ENCODE data around the gene ZIC5. TPM values are rescaled to one million over a fixed set of nuclear protein-coding genes. Genes with fewer than 3 reads are reported as not detected.

Gene ZIC5
- polyA plus RNA-seq, 1 donor from 2014 or later = 0.94 TPM

DNA sequence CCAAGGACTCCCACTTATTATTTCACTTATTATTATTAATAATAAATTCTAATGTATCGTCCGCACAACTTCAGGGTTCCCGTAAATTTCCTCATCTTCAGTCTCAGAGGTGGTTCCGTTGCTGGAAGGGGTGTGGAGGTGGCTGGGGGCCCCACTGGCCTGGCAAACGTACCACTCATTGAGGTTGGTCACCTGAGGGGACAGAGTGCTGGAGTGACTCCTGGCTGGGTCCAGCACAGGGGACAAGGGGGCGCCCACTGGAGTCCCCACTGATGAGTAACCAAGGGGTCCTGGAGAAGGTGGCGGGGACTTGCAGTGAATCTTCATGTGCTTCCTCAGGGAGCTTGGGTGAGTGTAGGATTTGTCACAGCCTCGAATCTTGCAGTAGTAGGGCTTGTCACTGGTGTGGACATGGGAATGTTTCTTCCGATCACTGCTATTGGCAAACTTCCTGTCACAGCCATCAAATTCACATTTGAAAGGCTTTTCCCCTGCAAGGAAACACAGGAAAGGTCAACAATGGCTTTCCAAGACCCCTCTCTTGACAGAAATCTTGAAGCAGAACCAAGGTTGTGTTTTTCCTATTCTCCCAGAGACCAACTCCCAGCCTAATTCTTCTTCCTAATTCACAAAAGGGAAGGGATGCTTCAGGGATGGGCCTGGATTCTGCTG lies 6.1 kb downstream of the ZIC5 start:
- Histone ChIP-seq H3K9me3 (ENCODE audit: low read length) (no peaks in the 10 kb centered on the region), H3K9me2 (ENCODE audit: insufficient read depth, low read length) (no peaks in the 10 kb centered on the region), H3K4me3 (ENCODE audit: low read length) (no peak overlapping the region), H3K79me2 (replicated peaks; ENCODE audit: insufficient read depth, low read length) (peaks cover 84% of the 10 kb centered on the region), H3K27ac (ENCODE audit: low read length) (no peak overlapping the region), H3F3A (ENCODE audit: insufficient read depth, low read length, poor library complexity, severe bottlenecking) (peaks cover 5% of the 10 kb centered on the region), H3K36me3 (ENCODE audit: insufficient read depth, low read length) (no peaks in the 10 kb centered on the region), H3K4me2 (ENCODE audit: low read length) (no peak overlapping the region), H3K9ac (ENCODE audit: low read length) (no peak overlapping the region), H2AFZ (ENCODE audit: low read depth, low read length) (no peak overlapping the region), H3K27me3 (ENCODE audit: insufficient read depth, low read depth, low read length) (peaks cover 66% of the 10 kb centered on the region), H4K20me1 (ENCODE audit: insufficient read depth) (no peaks in the 10 kb centered on the region)
- TF ChIP-seq, protein P1, sequence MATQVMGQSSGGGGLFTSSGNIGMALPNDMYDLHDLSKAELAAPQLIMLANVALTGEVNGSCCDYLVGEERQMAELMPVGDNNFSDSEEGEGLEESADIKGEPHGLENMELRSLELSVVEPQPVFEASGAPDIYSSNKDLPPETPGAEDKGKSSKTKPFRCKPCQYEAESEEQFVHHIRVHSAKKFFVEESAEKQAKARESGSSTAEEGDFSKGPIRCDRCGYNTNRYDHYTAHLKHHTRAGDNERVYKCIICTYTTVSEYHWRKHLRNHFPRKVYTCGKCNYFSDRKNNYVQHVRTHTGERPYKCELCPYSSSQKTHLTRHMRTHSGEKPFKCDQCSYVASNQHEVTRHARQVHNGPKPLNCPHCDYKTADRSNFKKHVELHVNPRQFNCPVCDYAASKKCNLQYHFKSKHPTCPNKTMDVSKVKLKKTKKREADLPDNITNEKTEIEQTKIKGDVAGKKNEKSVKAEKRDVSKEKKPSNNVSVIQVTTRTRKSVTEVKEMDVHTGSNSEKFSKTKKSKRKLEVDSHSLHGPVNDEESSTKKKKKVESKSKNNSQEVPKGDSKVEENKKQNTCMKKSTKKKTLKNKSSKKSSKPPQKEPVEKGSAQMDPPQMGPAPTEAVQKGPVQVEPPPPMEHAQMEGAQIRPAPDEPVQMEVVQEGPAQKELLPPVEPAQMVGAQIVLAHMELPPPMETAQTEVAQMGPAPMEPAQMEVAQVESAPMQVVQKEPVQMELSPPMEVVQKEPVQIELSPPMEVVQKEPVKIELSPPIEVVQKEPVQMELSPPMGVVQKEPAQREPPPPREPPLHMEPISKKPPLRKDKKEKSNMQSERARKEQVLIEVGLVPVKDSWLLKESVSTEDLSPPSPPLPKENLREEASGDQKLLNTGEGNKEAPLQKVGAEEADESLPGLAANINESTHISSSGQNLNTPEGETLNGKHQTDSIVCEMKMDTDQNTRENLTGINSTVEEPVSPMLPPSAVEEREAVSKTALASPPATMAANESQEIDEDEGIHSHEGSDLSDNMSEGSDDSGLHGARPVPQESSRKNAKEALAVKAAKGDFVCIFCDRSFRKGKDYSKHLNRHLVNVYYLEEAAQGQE (IDR thresholded peaks at IDR 0.05; ENCODE audit: borderline replicate concordance) = no peak
- no peak for TF ChIP-seq EP300 (conservative IDR thresholded peaks at IDR 0.05; ENCODE audit: poor library complexity, severe bottlenecking)
- TF ChIP-seq POLR2AphosphoS5 (IDR thresholded peaks at IDR 0.05) = no peak
- no peak for TF ChIP-seq RAD21 (conservative IDR thresholded peaks at IDR 0.05)
- TF ChIP-seq TAF1 (IDR thresholded peaks at IDR 0.05; ENCODE audit: low read depth) = no peak
- TF ChIP-seq, protein P2, sequence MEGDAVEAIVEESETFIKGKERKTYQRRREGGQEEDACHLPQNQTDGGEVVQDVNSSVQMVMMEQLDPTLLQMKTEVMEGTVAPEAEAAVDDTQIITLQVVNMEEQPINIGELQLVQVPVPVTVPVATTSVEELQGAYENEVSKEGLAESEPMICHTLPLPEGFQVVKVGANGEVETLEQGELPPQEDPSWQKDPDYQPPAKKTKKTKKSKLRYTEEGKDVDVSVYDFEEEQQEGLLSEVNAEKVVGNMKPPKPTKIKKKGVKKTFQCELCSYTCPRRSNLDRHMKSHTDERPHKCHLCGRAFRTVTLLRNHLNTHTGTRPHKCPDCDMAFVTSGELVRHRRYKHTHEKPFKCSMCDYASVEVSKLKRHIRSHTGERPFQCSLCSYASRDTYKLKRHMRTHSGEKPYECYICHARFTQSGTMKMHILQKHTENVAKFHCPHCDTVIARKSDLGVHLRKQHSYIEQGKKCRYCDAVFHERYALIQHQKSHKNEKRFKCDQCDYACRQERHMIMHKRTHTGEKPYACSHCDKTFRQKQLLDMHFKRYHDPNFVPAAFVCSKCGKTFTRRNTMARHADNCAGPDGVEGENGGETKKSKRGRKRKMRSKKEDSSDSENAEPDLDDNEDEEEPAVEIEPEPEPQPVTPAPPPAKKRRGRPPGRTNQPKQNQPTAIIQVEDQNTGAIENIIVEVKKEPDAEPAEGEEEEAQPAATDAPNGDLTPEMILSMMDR (IDR thresholded peaks at IDR 0.05; ENCODE audit: poor library complexity, severe bottlenecking) = no peak
- TF ChIP-seq MXI1 (conservative IDR thresholded peaks at IDR 0.05; ENCODE audit: poor library complexity, severe bottlenecking) = no peak
- TF ChIP-seq SMC3 (conservative IDR thresholded peaks at IDR 0.05; ENCODE audit: poor library complexity) = no peak
- no peak for TF ChIP-seq EZH2 (IDR thresholded peaks at IDR 0.05; ENCODE audit: borderline replicate concordance, insufficient read depth, low read length, poor library complexity, severe bottlenecking)

DNA sequence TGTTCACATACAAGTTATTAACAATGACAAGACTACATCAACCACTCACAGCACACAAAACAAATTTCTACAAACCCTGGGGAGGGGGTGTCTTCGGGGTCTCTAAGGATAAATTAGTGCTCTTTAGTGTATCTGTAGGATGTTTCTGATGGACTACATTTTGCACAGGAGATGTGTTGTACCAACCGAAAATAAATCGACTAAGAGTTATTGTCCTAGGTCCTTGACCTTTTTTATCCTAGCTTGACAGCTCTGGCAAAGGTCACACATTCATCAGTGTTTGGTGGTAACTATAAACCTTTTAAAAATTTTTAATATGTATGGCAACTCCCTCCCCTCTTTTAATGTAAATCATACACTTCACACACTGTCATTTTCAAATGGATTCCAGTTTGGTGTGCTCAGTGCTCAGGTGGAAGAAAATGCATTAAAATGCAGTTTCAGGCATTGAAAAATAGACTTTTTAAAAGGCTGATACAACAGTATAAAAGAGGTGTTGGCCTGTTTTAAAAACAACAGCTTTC lies 7.7 kb downstream of the ZIC5 start:
- Histone ChIP-seq H3K27ac (ENCODE audit: low read length) (no peak overlapping the region), H2AFZ (ENCODE audit: low read depth, low read length) (no peak overlapping the region), H3F3A (ENCODE audit: insufficient read depth, low read length, poor library complexity, severe bottlenecking) (peaks cover 5% of the 10 kb centered on the region), H3K9me3 (ENCODE audit: low read length) (no peaks in the 10 kb centered on the region), H3K9ac (ENCODE audit: low read length) (no peak overlapping the region), H3K4me2 (ENCODE audit: low read length) (no peak overlapping the region), H3K79me2 (replicated peaks; ENCODE audit: insufficient read depth, low read length) (peaks cover 72% of the 10 kb centered on the region), H3K36me3 (ENCODE audit: insufficient read depth, low read length) (no peaks in the 10 kb centered on the region), H3K4me3 (ENCODE audit: low read length) (no peak overlapping the region), H4K20me1 (ENCODE audit: insufficient read depth) (no peaks in the 10 kb centered on the region), H3K9me2 (ENCODE audit: insufficient read depth, low read length) (no peaks in the 10 kb centered on the region), H3K27me3 (ENCODE audit: insufficient read depth, low read depth, low read length) (peaks cover 67% of the 10 kb centered on the region)
- no peak for TF ChIP-seq MXI1 (conservative IDR thresholded peaks at IDR 0.05; ENCODE audit: poor library complexity, severe bottlenecking)
- no peak for TF ChIP-seq TAF1 (IDR thresholded peaks at IDR 0.05; ENCODE audit: low read depth)
- TF ChIP-seq EZH2 (IDR thresholded peaks at IDR 0.05; ENCODE audit: borderline replicate concordance, insufficient read depth, low read length, poor library complexity, severe bottlenecking) = no peak
- no peak for TF ChIP-seq POLR2AphosphoS5 (IDR thresholded peaks at IDR 0.05)
- TF ChIP-seq SMC3 (conservative IDR thresholded peaks at IDR 0.05; ENCODE audit: poor library complexity) = no peak
- TF ChIP-seq, protein P2 (IDR thresholded peaks at IDR 0.05; ENCODE audit: poor library complexity, severe bottlenecking) = no peak
- TF ChIP-seq, protein P1 (IDR thresholded peaks at IDR 0.05; ENCODE audit: borderline replicate concordance) = no peak

Data from neural cell (in vitro differentiated cells).